Measurements from ENCODE around the gene CPM. TPM values are rescaled to one million over a fixed set of nuclear protein-coding genes. Genes with fewer than 3 reads are reported as not detected.

Gene CPM
- polyA plus RNA-seq, 1 donor (not counting 4 experiments of a cell fraction or from before 2014, with no cell fraction given), result 2.5 TPM

DNA sequence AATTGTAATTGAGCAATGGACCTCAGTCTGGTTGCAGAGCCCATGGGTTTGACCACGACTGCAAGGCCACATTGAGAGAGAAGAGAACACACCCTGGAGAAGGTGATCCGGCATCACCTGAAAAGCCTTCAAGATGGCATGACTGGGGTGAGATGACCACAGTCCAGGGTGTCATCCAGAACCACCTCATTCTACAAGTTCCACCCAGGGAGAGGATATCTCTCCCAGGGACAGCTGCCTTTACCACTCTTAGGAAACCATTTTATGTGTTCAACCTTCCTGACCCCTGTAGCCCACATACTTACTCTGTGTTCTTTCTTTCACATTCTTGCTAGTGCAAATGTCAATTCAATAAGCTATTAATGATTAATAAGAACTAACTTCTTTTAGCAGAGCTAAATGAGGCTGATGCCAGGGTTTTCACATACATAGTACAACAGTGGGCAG, 43.4 kb upstream of the CPM start:
- H3K4me2 ChIP-seq (ENCODE audit: control insufficient read depth, extremely low read depth, insufficient read depth, low read depth, low read length), result no peak overlapping the region

DNA sequence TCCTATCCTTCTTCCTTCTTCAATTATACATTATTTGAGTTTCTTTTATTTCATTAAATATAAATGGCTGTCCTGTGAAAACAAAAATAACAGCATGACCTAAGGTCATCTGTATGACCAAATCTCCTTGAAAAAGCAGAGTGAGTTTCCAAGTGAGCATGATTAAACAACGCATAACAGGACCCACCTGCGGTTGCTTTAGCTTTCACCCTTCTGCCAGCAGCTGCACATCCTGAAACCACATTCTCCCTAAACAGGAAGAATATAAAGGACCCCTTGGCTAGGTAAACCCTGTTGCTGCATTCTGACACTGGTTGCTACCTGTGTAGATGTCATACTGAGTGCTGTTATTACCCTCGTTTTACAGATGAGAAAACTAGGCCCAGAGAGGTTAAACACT, 42.8 kb upstream of the CPM start:
- dilution Hi-C loops (cut with MboI; ENCODE audit: extremely low pct_ligation_motif_present, low sequenced_read_pairs), result no loop called here
- no peak for FAIRE-seq
- TF ChIP-seq EZH2 (IDR thresholded peaks at IDR 0.05; ENCODE audit: low read length), result no peak
- TF ChIP-seq, protein P1, sequence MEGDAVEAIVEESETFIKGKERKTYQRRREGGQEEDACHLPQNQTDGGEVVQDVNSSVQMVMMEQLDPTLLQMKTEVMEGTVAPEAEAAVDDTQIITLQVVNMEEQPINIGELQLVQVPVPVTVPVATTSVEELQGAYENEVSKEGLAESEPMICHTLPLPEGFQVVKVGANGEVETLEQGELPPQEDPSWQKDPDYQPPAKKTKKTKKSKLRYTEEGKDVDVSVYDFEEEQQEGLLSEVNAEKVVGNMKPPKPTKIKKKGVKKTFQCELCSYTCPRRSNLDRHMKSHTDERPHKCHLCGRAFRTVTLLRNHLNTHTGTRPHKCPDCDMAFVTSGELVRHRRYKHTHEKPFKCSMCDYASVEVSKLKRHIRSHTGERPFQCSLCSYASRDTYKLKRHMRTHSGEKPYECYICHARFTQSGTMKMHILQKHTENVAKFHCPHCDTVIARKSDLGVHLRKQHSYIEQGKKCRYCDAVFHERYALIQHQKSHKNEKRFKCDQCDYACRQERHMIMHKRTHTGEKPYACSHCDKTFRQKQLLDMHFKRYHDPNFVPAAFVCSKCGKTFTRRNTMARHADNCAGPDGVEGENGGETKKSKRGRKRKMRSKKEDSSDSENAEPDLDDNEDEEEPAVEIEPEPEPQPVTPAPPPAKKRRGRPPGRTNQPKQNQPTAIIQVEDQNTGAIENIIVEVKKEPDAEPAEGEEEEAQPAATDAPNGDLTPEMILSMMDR (optimal IDR thresholded peaks at IDR 0.05 in 1 of 3, IDR thresholded peaks at IDR 0.05 in 1 of 3, conservative IDR thresholded peaks at IDR 0.05 in 1 of 3; ENCODE audit: extremely low read depth in 1 of 3, insufficient read depth in 2 of 3, low read length in 3 of 3), result no peak

More for the DNA sequence above, 43.4 kb upstream of the CPM start:
- TF ChIP-seq, protein P1 (optimal IDR thresholded peaks at IDR 0.05 in 1 of 3, IDR thresholded peaks at IDR 0.05 in 1 of 3, conservative IDR thresholded peaks at IDR 0.05 in 1 of 3; ENCODE audit: extremely low read depth in 1 of 3, insufficient read depth in 2 of 3, low read length in 3 of 3), result no peak
- no peak for TF ChIP-seq EZH2 (IDR thresholded peaks at IDR 0.05; ENCODE audit: low read length)
- H2AFZ ChIP-seq (ENCODE audit: control insufficient read depth, low read length), result no peak overlapping the region
- H3K9me3 ChIP-seq (ENCODE audit: control insufficient read depth, low read depth, low read length), result no peaks in the 10 kb centered on the region
- DNase-seq (ENCODE audit: low read depth, low spot score), result no peak
- no peaks in the 10 kb centered on the region for H3K36me3 ChIP-seq (ENCODE audit: control insufficient read depth in 2 of 2, extremely low read depth in 1 of 2, insufficient read depth in 2 of 2, low read length in 2 of 2)
- no peaks in the 10 kb centered on the region for H3K27me3 ChIP-seq (ENCODE audit: control insufficient read depth, extremely low read depth, insufficient read depth, low read length)
- dilution Hi-C loops (cut with MboI; ENCODE audit: extremely low pct_ligation_motif_present, low sequenced_read_pairs), result no loop called here
- FAIRE-seq, result no peak
- no peaks in the 10 kb centered on the region for H4K20me1 ChIP-seq (ENCODE audit: control insufficient read depth, extremely low read depth, insufficient read depth, low read length)
- no peak overlapping the region for H3K9ac ChIP-seq (ENCODE audit: control insufficient read depth, extremely low read depth, insufficient read depth, low read length)
- peaks cover 11% of the 10 kb centered on the region for H3K4me1 ChIP-seq (ENCODE audit: control insufficient read depth, extremely low read depth, insufficient read depth, low read length)
- no peak overlapping the region for H3K27ac ChIP-seq (ENCODE audit: control insufficient read depth, insufficient read depth, low read length)
- H3K4me3 ChIP-seq (ENCODE audit: control insufficient read depth in 2 of 3, extremely low read depth in 1 of 3, insufficient read depth in 2 of 3, low read depth in 1 of 3, low read length in 3 of 3), result no peak overlapping the region
- H3K9me1 ChIP-seq (ENCODE audit: control insufficient read depth, extremely low read depth, insufficient read depth, low read length), result no peaks in the 10 kb centered on the region
- H3K79me2 ChIP-seq (ENCODE audit: control insufficient read depth, insufficient read depth, low read length), result no peaks in the 10 kb centered on the region

More for the DNA sequence above, 42.8 kb upstream of the CPM start:
- Histone ChIP-seq H3K27ac (ENCODE audit: control insufficient read depth, insufficient read depth, low read length) (no peak overlapping the region), H3K27me3 (ENCODE audit: control insufficient read depth, extremely low read depth, insufficient read depth, low read length) (no peaks in the 10 kb centered on the region), H2AFZ (ENCODE audit: control insufficient read depth, low read length) (no peak overlapping the region), H3K9me1 (ENCODE audit: control insufficient read depth, extremely low read depth, insufficient read depth, low read length) (no peaks in the 10 kb centered on the region), H3K36me3 (ENCODE audit: control insufficient read depth in 2 of 2, extremely low read depth in 1 of 2, insufficient read depth in 2 of 2, low read length in 2 of 2) (no peaks in the 10 kb centered on the region), H4K20me1 (ENCODE audit: control insufficient read depth, extremely low read depth, insufficient read depth, low read length) (no peaks in the 10 kb centered on the region), H3K4me2 (ENCODE audit: control insufficient read depth, extremely low read depth, insufficient read depth, low read depth, low read length) (no peak overlapping the region), H3K9me3 (ENCODE audit: control insufficient read depth, low read depth, low read length) (no peaks in the 10 kb centered on the region), H3K9ac (ENCODE audit: control insufficient read depth, extremely low read depth, insufficient read depth, low read length) (no peak overlapping the region), H3K79me2 (ENCODE audit: control insufficient read depth, insufficient read depth, low read length) (no peaks in the 10 kb centered on the region), H3K4me3 (ENCODE audit: control insufficient read depth in 2 of 3, extremely low read depth in 1 of 3, insufficient read depth in 2 of 3, low read depth in 1 of 3, low read length in 3 of 3) (no peak overlapping the region), H3K4me1 (ENCODE audit: control insufficient read depth, extremely low read depth, insufficient read depth, low read length) (peaks cover 16% of the 10 kb centered on the region)
- DNase-seq (ENCODE audit: low read depth, low spot score), result no peak

All from keratinocyte (primary cell).